ENCODE results near the gene AGBL5. TPM values are rescaled to one million over a fixed set of nuclear protein-coding genes. Genes with fewer than 3 reads are reported as not detected.

Gene AGBL5
- total RNA-seq, 1 donor from 2014 or later: 32.0 TPM

DNA sequence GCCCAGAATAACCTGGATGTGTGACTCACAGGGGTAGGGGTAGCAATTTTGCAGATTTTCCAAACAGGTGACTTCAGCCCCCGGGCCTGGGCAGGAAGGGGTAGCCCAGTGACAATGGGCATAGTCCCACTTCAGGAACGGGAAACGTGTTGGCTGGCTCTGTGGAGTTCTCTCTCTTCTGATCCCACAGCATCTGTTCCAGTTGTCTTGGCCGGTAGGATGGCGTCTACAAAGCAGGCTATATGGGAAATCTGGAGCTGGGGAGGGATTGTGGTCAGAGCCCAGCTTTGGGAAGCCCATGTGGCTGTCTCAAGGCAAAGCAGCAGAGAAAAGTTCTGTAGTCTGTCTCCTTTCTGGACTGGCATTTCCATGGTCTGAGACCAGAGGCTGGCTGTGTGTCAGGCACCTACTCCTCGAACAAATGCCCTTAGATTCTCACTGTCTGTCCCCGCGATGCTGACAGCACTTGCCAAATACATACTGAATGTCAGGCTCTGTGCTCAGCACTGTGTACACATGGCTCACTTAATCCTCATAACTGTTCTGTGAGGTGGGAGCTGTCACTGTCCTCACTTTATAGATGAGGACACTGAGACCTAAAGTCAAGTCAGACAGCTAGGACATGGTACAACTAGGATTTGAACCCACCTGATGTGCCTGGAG, 36.6 kb upstream of the AGBL5 start:
- Histone ChIP-seq H3K36me3 (ENCODE audit: control insufficient read depth, insufficient read depth, low read length) (no peaks in the 10 kb centered on the region), H3K4me3 (ENCODE audit: low read depth, low read length) (no peak overlapping the region), H3K27me3 (ENCODE audit: control insufficient read depth, insufficient read depth, low read length) (no peaks in the 10 kb centered on the region)
- TF ChIP-seq, protein P1, sequence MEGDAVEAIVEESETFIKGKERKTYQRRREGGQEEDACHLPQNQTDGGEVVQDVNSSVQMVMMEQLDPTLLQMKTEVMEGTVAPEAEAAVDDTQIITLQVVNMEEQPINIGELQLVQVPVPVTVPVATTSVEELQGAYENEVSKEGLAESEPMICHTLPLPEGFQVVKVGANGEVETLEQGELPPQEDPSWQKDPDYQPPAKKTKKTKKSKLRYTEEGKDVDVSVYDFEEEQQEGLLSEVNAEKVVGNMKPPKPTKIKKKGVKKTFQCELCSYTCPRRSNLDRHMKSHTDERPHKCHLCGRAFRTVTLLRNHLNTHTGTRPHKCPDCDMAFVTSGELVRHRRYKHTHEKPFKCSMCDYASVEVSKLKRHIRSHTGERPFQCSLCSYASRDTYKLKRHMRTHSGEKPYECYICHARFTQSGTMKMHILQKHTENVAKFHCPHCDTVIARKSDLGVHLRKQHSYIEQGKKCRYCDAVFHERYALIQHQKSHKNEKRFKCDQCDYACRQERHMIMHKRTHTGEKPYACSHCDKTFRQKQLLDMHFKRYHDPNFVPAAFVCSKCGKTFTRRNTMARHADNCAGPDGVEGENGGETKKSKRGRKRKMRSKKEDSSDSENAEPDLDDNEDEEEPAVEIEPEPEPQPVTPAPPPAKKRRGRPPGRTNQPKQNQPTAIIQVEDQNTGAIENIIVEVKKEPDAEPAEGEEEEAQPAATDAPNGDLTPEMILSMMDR (IDR thresholded peaks at IDR 0.05; ENCODE audit: insufficient read depth, low read length, poor library complexity, severe bottlenecking): no peak
- no peak for DNase-seq (ENCODE audit: low read depth)

DNA sequence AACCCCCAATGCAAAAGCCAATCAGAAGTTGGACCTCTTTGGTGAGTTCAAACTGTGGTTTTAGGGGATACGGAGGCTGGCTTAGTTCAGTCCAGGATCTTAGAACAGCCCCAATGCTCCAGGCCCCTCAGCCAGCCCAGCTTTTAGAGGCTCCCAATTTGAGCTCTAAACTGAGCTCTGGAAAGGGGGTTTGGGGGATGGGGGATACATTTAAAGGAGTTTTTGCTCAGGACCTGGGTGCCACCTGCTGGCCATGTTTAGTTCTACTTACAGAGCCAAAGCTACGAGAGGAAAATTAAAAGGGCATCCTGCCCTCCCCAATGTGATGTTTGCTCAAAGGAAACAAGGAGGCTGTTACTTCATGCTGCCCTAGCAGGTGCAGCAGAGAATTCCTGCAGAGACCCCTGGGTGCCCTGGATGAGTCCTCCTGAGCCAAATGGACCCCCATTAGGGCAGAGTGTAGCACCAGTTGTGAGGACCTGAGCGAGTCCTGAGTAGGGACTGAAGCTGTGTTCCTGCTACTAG, 34.6 kb upstream of the AGBL5 start:
- no peak overlapping the region for H3K4me3 ChIP-seq (ENCODE audit: low read depth, low read length)
- no peaks in the 10 kb centered on the region for H3K36me3 ChIP-seq (ENCODE audit: control insufficient read depth, insufficient read depth, low read length)
- H3K27me3 ChIP-seq (ENCODE audit: control insufficient read depth, insufficient read depth, low read length): no peaks in the 10 kb centered on the region
- TF ChIP-seq, protein P1 (IDR thresholded peaks at IDR 0.05; ENCODE audit: insufficient read depth, low read length, poor library complexity, severe bottlenecking): peak; percentile 68
- DNase-seq (ENCODE audit: low read depth): no peak

DNA sequence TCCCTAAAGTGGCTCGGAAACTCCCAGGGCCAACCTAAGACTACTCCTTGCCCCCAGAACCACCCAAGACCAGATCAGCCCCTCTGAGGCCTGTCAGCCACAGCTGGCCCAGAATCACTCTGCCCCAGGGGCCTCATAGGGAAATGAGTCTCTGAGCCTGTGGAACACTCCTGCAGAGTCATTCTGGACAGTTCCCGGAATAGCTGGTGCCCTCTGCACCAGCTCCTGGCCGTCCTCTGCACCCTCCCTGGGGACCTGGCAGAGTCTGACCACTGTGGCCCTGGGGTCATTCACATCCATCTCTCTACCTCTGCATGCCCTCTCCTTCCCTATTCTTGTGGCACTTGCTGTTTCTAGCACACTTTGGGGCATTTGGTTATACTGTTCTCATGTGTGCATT, 33.3 kb upstream of the AGBL5 start:
- no peak for DNase-seq (ENCODE audit: low read depth)
- Histone ChIP-seq H3K36me3 (ENCODE audit: control insufficient read depth, insufficient read depth, low read length) (no peaks in the 10 kb centered on the region), H3K27me3 (ENCODE audit: control insufficient read depth, insufficient read depth, low read length) (no peaks in the 10 kb centered on the region), H3K4me3 (ENCODE audit: low read depth, low read length) (no peak overlapping the region)
- TF ChIP-seq, protein P1 (IDR thresholded peaks at IDR 0.05; ENCODE audit: insufficient read depth, low read length, poor library complexity, severe bottlenecking): no peak

DNA sequence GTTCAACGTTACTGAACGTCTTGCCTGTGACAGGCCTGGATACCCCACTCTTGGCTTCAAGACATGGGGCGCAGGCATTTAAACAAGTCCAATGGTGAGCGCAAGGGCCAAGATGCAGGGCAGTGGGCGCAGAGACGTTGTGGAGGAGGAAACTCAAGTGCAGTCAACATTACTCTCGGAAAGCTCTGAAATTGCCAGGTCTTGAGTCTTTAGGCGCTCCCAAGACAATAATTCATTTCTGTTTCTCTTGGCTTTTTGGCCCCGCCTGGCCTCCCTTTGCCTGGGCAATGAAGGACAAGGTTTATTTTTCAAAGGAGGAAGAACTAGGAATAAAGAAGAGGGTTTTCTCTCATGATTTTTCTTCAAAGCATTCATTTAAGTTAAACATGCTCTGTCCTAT, 32.0 kb upstream of the AGBL5 start:
- Histone ChIP-seq H3K4me3 (ENCODE audit: low read depth, low read length) (no peak overlapping the region), H3K36me3 (ENCODE audit: control insufficient read depth, insufficient read depth, low read length) (no peaks in the 10 kb centered on the region), H3K27me3 (ENCODE audit: control insufficient read depth, insufficient read depth, low read length) (no peaks in the 10 kb centered on the region)
- TF ChIP-seq, protein P1 (IDR thresholded peaks at IDR 0.05; ENCODE audit: insufficient read depth, low read length, poor library complexity, severe bottlenecking): no peak
- DNase-seq (ENCODE audit: low read depth): no peak

DNA sequence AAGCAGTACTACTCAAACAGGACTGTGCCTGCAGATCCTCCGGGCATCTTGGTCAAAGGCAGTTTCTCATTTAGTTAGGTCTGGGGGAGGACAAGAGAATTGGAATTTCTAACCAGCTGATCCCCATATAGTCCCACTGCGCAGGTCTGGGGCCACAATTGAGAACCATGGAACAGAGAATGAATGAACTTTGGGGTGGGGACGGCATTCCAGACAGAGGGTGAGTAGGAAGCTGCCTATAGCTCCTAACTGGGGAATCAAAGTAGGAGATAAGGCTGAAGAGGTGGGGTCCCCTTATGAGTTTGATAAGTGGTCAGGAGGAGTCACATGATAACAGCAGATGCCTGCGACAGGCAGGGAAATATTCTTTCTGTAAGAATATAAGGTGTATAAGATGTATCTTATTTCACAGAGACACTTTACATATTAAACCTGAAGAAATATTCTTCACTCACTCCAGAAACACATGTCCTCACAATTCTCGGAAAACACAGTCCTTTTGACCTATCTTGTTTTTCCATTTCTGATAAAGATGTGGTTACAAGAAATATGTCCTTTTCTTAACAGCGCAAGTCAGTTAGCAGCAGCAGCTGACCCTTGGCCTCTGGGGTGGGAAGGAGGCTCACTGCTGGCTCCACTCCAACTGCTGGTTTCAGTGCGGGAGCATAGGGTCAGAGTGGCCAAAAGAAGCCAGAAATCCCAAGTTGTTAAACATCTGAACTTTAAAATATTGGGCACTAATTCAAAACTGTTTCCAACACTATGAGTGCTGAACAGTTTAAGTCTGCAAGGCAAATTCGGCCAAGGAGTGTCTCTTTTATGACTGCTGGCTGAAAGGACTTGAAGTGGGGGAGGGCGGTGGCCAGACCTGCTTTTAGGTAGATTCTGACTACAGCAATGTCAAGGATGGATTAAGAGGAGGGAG, 31.3 kb upstream of the AGBL5 start:
- Histone ChIP-seq H3K36me3 (ENCODE audit: control insufficient read depth, insufficient read depth, low read length) (no peaks in the 10 kb centered on the region), H3K27me3 (ENCODE audit: control insufficient read depth, insufficient read depth, low read length) (no peaks in the 10 kb centered on the region), H3K4me3 (ENCODE audit: low read depth, low read length) (no peak overlapping the region)
- TF ChIP-seq, protein P1 (IDR thresholded peaks at IDR 0.05; ENCODE audit: insufficient read depth, low read length, poor library complexity, severe bottlenecking): no peak
- no peak for DNase-seq (ENCODE audit: low read depth)
